SK-N-MC (cell line): ENCODE results near the gene TMEM81.

Experiments
- EZH2 ChIP-seq: fragments of 200-600 bp; sonication (generic); IDR thresholded peaks from one replicate; pipeline ENCODE4 v1.6.1; 2017; ENCODE audit warnings: antibody characterized with exemption
- FOXP2 ChIP-seq: optimal IDR thresholded peaks from 2 replicates; pipeline ENCODE3; 2011; ENCODE audit warnings: mild to moderate bottlenecking, moderate library complexity; ENCODE audit not compliant: insufficient read depth; ENCODE audit errors: extremely low read length, control extremely low read depth
- POLR2AphosphoS5 ChIP-seq: IDR thresholded peaks from 2 replicates; pipeline ENCODE4 v1.6.1; 2012; ENCODE audit warnings: mild to moderate bottlenecking, low read depth, low read length, borderline replicate concordance

DNA sequence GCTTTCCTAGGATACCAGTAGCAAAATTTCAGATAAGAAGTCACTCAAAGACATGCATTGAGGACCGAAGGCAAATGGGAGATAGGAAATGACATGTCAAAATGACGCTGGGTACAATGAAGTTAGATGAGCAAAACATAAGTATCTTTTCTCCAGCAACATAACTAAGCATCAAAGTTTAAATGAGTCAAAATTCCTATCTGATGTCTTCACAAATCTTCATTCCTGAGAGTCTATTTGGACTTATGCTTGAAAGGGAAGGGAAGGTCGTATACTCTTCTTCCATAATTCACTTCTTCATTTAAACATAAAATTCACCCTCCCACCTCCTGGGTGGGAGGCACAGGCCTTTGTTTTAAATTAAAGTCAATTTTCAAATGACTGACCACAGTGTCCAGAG, 4.1 kb upstream of the TMEM81 start:
- TF ChIP-seq EZH2 (no peak), POLR2AphosphoS5 (no peak), FOXP2 (no peak)
